Parathyroid adenoma (tissue), 2 donors: ENCODE results near the gene HS6ST3.
"Not testable (repeated sequence)": the region's sequence is repeated elsewhere in the genome, so short reads cannot be mapped to it uniquely, and the experiment has no call there.

Experiments
- H2AFZ ChIP-seq: fragments of 300-600 bp; sonication (generic); one replicate; pipeline ENCODE4 v1.7.0; 2017; ENCODE audit warnings: antibody characterized with exemption, mild to moderate bottlenecking
- H3K27ac ChIP-seq: fragments of 300-600 bp; sonication (generic); one replicate; pipeline ENCODE4 v1.7.0; 2017
- H3K27me3 ChIP-seq: fragments of 300-600 bp; sonication (generic); one replicate; pipeline ENCODE4 v1.7.0; 2017; ENCODE audit warnings: low read length; ENCODE audit not compliant: control insufficient read depth, insufficient read depth
- H3K36me3 ChIP-seq: fragments of 300-600 bp; sonication (generic); one replicate; pipeline ENCODE4 v1.7.0; 2017; ENCODE audit warnings: low read length; ENCODE audit not compliant: control insufficient read depth, insufficient read depth
- H3K4me1 ChIP-seq: fragments of 300-600 bp; sonication (generic); one replicate; pipeline ENCODE4 v1.7.0; 2017; ENCODE audit warnings: control low read depth
- H3K4me2 ChIP-seq: fragments of 300-600 bp; sonication (generic); one replicate; pipeline ENCODE4 v1.7.0; 2017; ENCODE audit warnings: low read length
- H3K4me3 ChIP-seq: fragments of 300-600 bp; sonication (generic); one replicate; pipeline ENCODE4 v1.7.0; 2017; ENCODE audit warnings: low read depth, low read length
- H3K79me2 ChIP-seq: fragments of 300-600 bp; sonication (generic); one replicate; pipeline ENCODE4 v1.7.0; 2017; ENCODE audit warnings: control low read depth
- H3K9ac ChIP-seq: fragments of 300-600 bp; sonication (generic); one replicate; pipeline ENCODE4 v1.7.0; 2017; ENCODE audit warnings: mild to moderate bottlenecking
- H3K9me3 ChIP-seq: fragments of 300-600 bp; sonication (generic); one replicate; pipeline ENCODE4 v1.7.0; 2017; ENCODE audit warnings: low read length; ENCODE audit not compliant: control insufficient read depth
- TF ChIP-seq, protein P1 (sequence below): fragments of 300-600 bp; sonication (generic); IDR thresholded peaks from one replicate; pipeline ENCODE4 v1.7.0; 2017; ENCODE audit warnings: antibody characterized with exemption, mild to moderate bottlenecking
- donor health status: primary hyperparathyroidism.

Gene HS6ST3

DNA sequence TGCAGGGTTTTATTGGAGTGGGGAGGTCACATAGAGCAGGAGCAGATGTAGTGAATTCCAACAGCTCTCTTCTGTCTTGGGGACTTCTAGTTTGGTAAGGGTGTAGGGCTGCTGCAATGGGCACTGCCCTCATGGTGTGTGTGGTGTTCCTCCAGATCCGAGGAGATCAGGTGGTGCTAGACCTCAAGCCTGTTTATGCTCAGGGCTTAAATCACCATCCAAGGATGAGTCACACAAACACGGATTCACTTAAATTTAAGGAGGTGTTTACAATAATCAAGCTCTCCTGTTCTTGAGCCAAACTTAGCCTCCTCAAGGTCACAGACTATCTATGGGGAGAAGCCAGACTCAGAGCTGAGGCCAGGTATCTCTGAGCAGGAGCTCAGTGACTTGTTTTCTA is 23.0 kb downstream of the HS6ST3 start:
- H3K9me3 ChIP-seq = no peaks in the 10 kb centered on the region
- no peaks in the 10 kb centered on the region for H3K4me1 ChIP-seq
- no peaks in the 10 kb centered on the region for H3K36me3 ChIP-seq
- H3K27ac ChIP-seq = no peak overlapping the region
- no peaks in the 10 kb centered on the region for H3K27me3 ChIP-seq
- no peak overlapping the region for H3K4me2 ChIP-seq
- no peak overlapping the region for H3K9ac ChIP-seq
- TF ChIP-seq, protein P1, sequence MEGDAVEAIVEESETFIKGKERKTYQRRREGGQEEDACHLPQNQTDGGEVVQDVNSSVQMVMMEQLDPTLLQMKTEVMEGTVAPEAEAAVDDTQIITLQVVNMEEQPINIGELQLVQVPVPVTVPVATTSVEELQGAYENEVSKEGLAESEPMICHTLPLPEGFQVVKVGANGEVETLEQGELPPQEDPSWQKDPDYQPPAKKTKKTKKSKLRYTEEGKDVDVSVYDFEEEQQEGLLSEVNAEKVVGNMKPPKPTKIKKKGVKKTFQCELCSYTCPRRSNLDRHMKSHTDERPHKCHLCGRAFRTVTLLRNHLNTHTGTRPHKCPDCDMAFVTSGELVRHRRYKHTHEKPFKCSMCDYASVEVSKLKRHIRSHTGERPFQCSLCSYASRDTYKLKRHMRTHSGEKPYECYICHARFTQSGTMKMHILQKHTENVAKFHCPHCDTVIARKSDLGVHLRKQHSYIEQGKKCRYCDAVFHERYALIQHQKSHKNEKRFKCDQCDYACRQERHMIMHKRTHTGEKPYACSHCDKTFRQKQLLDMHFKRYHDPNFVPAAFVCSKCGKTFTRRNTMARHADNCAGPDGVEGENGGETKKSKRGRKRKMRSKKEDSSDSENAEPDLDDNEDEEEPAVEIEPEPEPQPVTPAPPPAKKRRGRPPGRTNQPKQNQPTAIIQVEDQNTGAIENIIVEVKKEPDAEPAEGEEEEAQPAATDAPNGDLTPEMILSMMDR = no peak
- H3K79me2 ChIP-seq = no peaks in the 10 kb centered on the region
- H3K4me3 ChIP-seq = no peak overlapping the region
- no peak overlapping the region for H2AFZ ChIP-seq

DNA sequence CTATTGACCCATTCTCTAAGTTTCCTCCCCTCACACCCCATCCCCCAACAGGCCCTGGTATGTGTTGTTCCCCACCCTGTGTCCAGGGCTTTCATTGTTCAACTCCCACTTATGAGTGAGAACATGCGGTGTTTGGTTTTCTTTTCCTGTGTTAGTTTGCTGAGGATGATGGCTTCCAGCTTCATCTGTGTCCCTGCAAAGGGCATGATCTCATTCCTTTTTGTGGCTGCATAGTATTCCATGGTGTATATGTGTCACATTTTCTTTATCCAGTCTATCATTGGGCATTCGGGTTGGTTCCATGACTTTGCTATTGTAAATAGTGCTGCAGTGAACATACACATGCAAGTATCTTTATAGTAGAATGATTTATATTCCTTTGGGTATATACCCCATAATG is 25.5 kb downstream of the HS6ST3 start:
- H3K4me2 ChIP-seq, H3K4me3 ChIP-seq, H3K9ac ChIP-seq, H3K9me3 ChIP-seq, H3K79me2 ChIP-seq, H3K4me1 ChIP-seq, H3K27me3 ChIP-seq, H2AFZ ChIP-seq, H3K27ac ChIP-seq, H3K36me3 ChIP-seq: not testable (repeated sequence)

DNA sequence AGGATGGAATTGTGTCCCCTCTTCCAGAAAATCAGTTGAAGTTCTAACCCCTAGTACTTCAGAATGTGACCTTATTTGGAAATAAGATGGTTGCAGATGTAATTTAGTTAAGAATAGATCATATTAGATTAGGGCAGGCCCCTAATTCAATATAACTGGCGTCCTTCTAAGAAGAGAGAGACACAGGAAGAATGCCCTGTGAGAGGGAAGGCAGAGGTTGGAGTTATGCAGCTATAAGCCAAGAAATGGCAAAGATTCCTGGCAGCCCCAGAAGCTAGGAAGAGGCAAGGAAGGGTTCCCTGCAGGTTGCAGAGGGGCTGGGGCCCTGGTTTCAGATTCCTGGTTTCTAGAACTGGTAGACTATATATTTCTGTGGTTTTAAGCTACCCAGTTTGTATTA is 30.0 kb downstream of the HS6ST3 start:
- Histone ChIP-seq H3K4me3 (no peak overlapping the region), H3K4me2 (no peak overlapping the region), H3K27ac (no peak overlapping the region), H3K9ac (no peak overlapping the region), H2AFZ (no peak overlapping the region), H3K27me3 (no peaks in the 10 kb centered on the region), H3K9me3 (no peaks in the 10 kb centered on the region), H3K4me1 (no peaks in the 10 kb centered on the region), H3K79me2 (no peaks in the 10 kb centered on the region), H3K36me3 (no peaks in the 10 kb centered on the region)
- TF ChIP-seq, protein P1 = no peak

DNA sequence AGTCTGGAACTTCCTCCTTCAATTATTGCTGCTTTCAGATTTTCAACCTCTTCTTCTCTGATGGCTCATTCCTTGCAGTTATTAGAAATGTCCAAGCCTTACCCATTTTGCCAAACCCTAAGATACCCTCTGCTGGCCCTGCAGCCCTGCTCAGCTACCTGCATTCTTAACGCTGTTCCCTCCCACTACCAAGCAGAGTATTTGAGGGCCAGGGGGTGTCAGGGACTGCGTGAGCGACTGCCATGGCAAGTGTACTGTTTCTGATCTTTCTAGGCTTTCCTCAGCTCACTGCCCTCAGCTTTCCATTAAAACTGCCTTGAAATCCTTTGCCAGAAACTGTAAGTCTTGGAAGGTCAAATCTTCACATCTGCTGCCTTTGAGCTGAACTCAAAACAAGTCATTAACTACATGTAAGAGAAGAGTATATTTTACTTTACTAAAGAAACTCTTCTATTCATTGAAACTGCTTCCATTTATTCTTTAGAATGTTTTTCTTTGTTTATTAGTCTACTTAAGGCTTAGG is 41.0 kb downstream of the HS6ST3 start:
- Histone ChIP-seq H3K27ac (no peak overlapping the region), H3K27me3 (no peaks in the 10 kb centered on the region), H3K79me2 (no peaks in the 10 kb centered on the region), H3K4me3 (no peak overlapping the region), H3K4me1 (no peaks in the 10 kb centered on the region), H3K9me3 (no peaks in the 10 kb centered on the region), H3K4me2 (no peak overlapping the region), H2AFZ (no peak overlapping the region), H3K9ac (no peak overlapping the region), H3K36me3 (no peaks in the 10 kb centered on the region)
- TF ChIP-seq, protein P1 = no peak

DNA sequence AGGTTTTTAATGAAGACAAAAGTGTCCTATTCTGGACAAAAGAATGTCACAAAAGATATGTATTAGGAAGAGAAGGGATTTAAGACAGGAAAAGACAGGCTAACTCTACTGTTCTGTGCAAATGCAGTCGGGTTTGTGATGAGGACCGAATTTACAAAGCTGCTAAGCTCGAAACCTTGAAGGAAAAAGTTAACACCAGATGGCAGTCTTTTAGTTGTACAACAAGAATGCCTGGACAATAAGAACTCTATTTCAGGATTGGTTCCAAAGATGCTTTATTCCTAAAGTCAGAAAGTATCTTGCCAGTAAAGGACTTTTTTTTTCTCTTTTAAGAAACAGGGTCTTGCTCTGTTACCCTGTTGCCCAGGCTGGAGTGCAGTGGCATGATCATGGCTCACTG is 51.1 kb downstream of the HS6ST3 start:
- TF ChIP-seq, protein P1 = no peak
- H3K9me3 ChIP-seq = no peaks in the 10 kb centered on the region
- H3K9ac ChIP-seq = no peak overlapping the region
- H3K36me3 ChIP-seq = no peaks in the 10 kb centered on the region
- no peaks in the 10 kb centered on the region for H3K4me1 ChIP-seq
- no peak overlapping the region for H3K4me3 ChIP-seq
- no peak overlapping the region for H2AFZ ChIP-seq
- no peaks in the 10 kb centered on the region for H3K79me2 ChIP-seq
- H3K27ac ChIP-seq = no peak overlapping the region
- H3K4me2 ChIP-seq = no peak overlapping the region
- no peaks in the 10 kb centered on the region for H3K27me3 ChIP-seq
